Muscle of leg (tissue), 11 donors: ENCODE measurements around the gene FMN1. TPM values are rescaled to one million over a fixed set of nuclear protein-coding genes. Genes with fewer than 3 reads are reported as not detected.

ENCODE experiments used
- DNase-seq: peaks from one replicate; pipeline ENCODE4 v3.0.0; 2013
- H3K27ac ChIP-seq: one replicate; pipeline ENCODE4 v1.5.1; 2013; ENCODE audit warnings: mild to moderate bottlenecking, low read length, control low read depth
- H3K27me3 ChIP-seq: one replicate; pipeline ENCODE4 v1.6.1; 2013; ENCODE audit warnings: low read length; ENCODE audit not compliant: control insufficient read depth, insufficient read depth
- H3K36me3 ChIP-seq: one replicate; pipeline ENCODE4 v1.6.1; 2013; ENCODE audit warnings: low read length; ENCODE audit not compliant: control insufficient read depth, insufficient read depth
- H3K4me1 ChIP-seq: one replicate; pipeline ENCODE4 v1.6.1; 2013; ENCODE audit warnings: low read length; ENCODE audit not compliant: control insufficient read depth, insufficient read depth
- H3K4me3 ChIP-seq: one replicate; pipeline ENCODE4 v1.5.1; 2013; ENCODE audit warnings: low read length, control low read depth
- H3K9me3 ChIP-seq: replicated peaks from 2 replicates; pipeline ENCODE4 v1.6.1; 2013; ENCODE audit warnings: low read depth, low read length; ENCODE audit not compliant: control insufficient read depth
- WGBS: methylation state at CpG from one replicate; pipeline ENCODE4 v1.1.5; 2013; ENCODE audit warnings: missing lambda C conversion rate; ENCODE audit not compliant: insufficient coverage; 5-methylcytosine and 5-hydroxymethylcytosine counted together
- polyA plus RNA-seq, 8 donors: library from polyadenylated mRNA; unstranded; fragments of 120-200 nt; gene quantifications; one replicate each; pipeline versions ENCODE4 v1.2.1 to v1.2.3, GENCODE V29; 2013; ENCODE audit warnings: inconsistent platforms in 1 of 8, low replicate concordance in 1 of 8; ENCODE audit not compliant: insufficient read length in 8 of 8, insufficient read depth in 1 of 8
- total RNA-seq: library from RNA; stranded (reverse); fragments of 120-200 nt; gene quantifications from one replicate; pipeline ENCODE4 v1.2.4, GENCODE V29; 2013

The FMN1 gene
- total and polyA plus RNA-seq, 9 donors, result 0.50 to 3.5 (median 1.0) TPM

DNA sequence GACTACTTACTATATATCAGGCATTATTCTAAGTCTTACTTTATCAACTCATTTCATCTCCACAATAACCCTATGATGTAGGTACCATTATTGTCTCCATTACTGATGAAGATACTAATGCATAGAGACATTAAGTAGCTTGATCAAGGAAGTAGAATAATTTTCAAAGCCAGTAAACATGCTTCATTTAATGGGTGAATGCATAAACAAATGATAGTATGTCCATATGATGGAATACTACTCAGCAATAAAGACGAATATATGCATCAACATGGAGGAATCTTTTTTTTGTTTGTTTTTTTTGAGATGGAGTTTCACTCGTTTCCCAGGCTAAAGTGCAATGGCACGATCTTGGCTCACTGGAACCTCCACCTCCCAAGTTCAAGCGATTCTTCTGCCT lies 184.9 kb downstream of the FMN1 start:
- no peaks in the 10 kb centered on the region for H3K36me3 ChIP-seq
- no CpG with 5 or more reads among the region's 4 CpGs for WGBS
- H3K27ac ChIP-seq, result no peak overlapping the region
- H3K27me3 ChIP-seq, result peaks cover 2% of the 10 kb centered on the region
- DNase-seq, result no peak
- peaks cover 2% of the 10 kb centered on the region for H3K4me1 ChIP-seq
- H3K4me3 ChIP-seq, result no peak overlapping the region
- H3K9me3 ChIP-seq, result no peaks in the 10 kb centered on the region

GRCh38 chr15:33009026-33009425 lies 185.5 kb downstream of the FMN1 start:
- H3K36me3 ChIP-seq, result no peaks in the 10 kb centered on the region
- DNase-seq, result no peak
- H3K9me3 ChIP-seq, result no peaks in the 10 kb centered on the region
- H3K27ac ChIP-seq, result no peak overlapping the region
- H3K4me1 ChIP-seq, result peaks cover 2% of the 10 kb centered on the region
- H3K4me3 ChIP-seq, result no peak overlapping the region
- 71% methylated on average over 3 of the region's 5 CpGs for WGBS
- peaks cover under 1% of the 10 kb centered on the region for H3K27me3 ChIP-seq

- DNase-seq, result peak; percentile 87
- no peak overlapping the region for H3K27ac ChIP-seq
- H3K4me1 ChIP-seq, result peaks cover 2% of the 10 kb centered on the region
- H3K27me3 ChIP-seq, result no peaks in the 10 kb centered on the region
- H3K36me3 ChIP-seq, result no peaks in the 10 kb centered on the region
- WGBS, result no CpG with 5 or more reads among the region's 3 CpGs
- H3K9me3 ChIP-seq, result no peaks in the 10 kb centered on the region
- no peak overlapping the region for H3K4me3 ChIP-seq
These were observed 186.1 kb downstream of the FMN1 start for GRCh38 chr15:33008284-33008995.

- WGBS, result 29% methylated on average over 3 of the region's 4 CpGs
- Histone ChIP-seq H3K4me1 (peaks cover 2% of the 10 kb centered on the region), H3K27me3 (no peaks in the 10 kb centered on the region), H3K36me3 (no peaks in the 10 kb centered on the region), H3K27ac (no peak overlapping the region), H3K9me3 (no peaks in the 10 kb centered on the region), H3K4me3 (no peak overlapping the region)
- DNase-seq, result peak; percentile 43
These were observed 187.1 kb downstream of the FMN1 start for GRCh38 chr15:33007303-33007855.

DNA sequence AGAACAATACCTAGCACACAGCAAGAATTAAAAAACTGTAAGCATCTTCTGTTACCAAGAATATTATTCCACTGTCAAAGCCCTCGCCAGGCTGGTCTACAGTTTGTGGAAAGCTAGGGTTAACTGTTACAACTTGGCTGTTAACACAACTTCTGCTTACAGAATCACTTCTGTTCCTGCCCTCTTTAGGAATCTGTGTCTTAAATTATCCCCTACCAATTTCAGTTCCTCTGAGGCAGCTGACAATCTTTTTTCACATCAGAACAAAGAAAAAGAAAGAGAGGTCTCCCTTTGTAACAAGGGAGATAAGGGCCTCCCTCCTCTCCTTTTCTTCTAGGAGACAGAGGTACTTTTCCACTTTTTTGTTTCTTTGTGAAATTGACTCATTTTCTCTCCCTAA lies 188.9 kb downstream of the FMN1 start:
- no peaks in the 10 kb centered on the region for H3K27me3 ChIP-seq
- H3K27ac ChIP-seq, result no peak overlapping the region
- H3K4me3 ChIP-seq, result no peak overlapping the region
- peaks cover 2% of the 10 kb centered on the region for H3K4me1 ChIP-seq
- WGBS, result 80% methylated on average over 1 of the region's 1 CpG
- DNase-seq, result peak; percentile 58
- H3K9me3 ChIP-seq, result no peaks in the 10 kb centered on the region
- no peaks in the 10 kb centered on the region for H3K36me3 ChIP-seq

DNA sequence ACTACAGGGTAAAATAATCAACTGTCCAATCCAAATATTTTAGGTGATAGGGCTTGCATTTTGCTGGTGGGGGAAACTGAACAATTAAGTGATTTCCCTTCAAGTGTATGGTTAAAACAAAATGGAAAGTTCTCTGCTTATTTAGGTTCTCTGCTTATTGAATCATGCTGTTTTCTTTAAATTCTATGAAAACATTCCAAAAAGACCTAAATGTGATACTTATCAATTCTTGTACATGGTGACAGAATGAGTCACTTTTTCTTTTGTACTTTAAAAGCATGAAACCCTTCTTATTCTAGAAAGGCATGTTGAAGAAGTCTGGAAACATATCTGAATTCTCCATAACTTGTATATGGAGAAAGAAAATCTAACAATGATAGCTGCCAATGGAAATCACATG lies 192.6 kb downstream of the FMN1 start:
- no peaks in the 10 kb centered on the region for H3K27me3 ChIP-seq
- no peak overlapping the region for H3K27ac ChIP-seq
- H3K9me3 ChIP-seq, result peaks cover 2% of the 10 kb centered on the region
- H3K4me1 ChIP-seq, result no peaks in the 10 kb centered on the region
- DNase-seq, result no peak
- no peaks in the 10 kb centered on the region for H3K36me3 ChIP-seq
- H3K4me3 ChIP-seq, result no peak overlapping the region

- Histone ChIP-seq H3K27me3 (no peaks in the 10 kb centered on the region), H3K4me1 (no peaks in the 10 kb centered on the region), H3K36me3 (no peaks in the 10 kb centered on the region), H3K9me3 (peaks cover 2% of the 10 kb centered on the region), H3K27ac (peak overlapping the region; percentile 71), H3K4me3 (no peak overlapping the region)
- 67% methylated on average over 1 of the region's 4 CpGs for WGBS
- DNase-seq, result peak; percentile 92
These were observed 195.4 kb downstream of the FMN1 start for GRCh38 chr15:32998979-32999672.

GRCh38 chr15:32998182-32998581 lies 196.3 kb downstream of the FMN1 start:
- no peak for DNase-seq
- Histone ChIP-seq H3K4me3 (no peak overlapping the region), H3K9me3 (peaks cover 2% of the 10 kb centered on the region), H3K36me3 (no peaks in the 10 kb centered on the region), H3K27ac (no peak overlapping the region), H3K4me1 (no peaks in the 10 kb centered on the region), H3K27me3 (no peaks in the 10 kb centered on the region)
- WGBS, result no CpG with 5 or more reads among the region's 1 CpG

DNA sequence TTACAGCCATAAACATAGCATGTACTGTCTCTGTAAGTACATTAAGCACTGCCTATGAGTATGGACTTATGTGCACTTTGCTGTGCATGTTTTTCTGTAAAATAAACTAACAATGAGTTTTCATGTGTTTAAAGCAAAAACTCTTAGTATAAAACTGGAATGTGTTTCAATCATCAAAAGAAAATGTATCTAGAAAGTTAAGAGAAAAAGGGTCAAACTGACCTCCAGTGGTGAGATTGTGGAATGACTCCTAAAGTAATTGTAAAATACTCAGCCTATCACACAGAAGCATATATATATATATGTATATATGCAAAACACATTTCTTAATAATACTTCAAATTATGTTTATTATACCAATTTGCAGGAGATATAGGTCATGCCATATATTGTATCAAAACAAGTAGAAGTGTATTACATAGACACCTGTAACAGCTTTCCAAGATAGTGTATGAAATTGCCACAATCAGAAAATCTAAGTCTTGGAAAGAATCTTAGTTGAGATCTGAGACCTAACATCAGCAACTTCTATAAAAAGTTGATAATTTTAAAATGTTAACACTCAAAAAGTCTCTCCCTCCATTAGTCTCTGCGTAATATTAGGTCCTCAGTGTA lies 199.6 kb downstream of the FMN1 start:
- no peaks in the 10 kb centered on the region for H3K4me1 ChIP-seq
- no peaks in the 10 kb centered on the region for H3K27me3 ChIP-seq
- DNase-seq, result peak; percentile 62
- H3K4me3 ChIP-seq, result no peak overlapping the region
- no peak overlapping the region for H3K27ac ChIP-seq
- no CpG with 5 or more reads among the region's 1 CpG for WGBS
- H3K9me3 ChIP-seq, result peaks cover 2% of the 10 kb centered on the region
- no peaks in the 10 kb centered on the region for H3K36me3 ChIP-seq

GRCh38 chr15:32993285-32993684 lies 201.2 kb downstream of the FMN1 start:
- Histone ChIP-seq H3K27me3 (no peaks in the 10 kb centered on the region), H3K4me3 (no peak overlapping the region)

More at GRCh38 chr15:32993285-32993684, 201.2 kb downstream of the FMN1 start:
- no peak overlapping the region for H3K27ac ChIP-seq
- no peaks in the 10 kb centered on the region for H3K4me1 ChIP-seq
- H3K36me3 ChIP-seq, result no peaks in the 10 kb centered on the region
- DNase-seq, result no peak
- no peaks in the 10 kb centered on the region for H3K9me3 ChIP-seq
